ENCODE data around the gene ATXN1. TPM values are rescaled to one million over a fixed set of nuclear protein-coding genes. Genes with fewer than 3 reads are reported as not detected.

ATXN1 gene
- total RNA-seq, 1 experiment from 2014 or later = 5.6 TPM

- Histone ChIP-seq H4K20me1 (ENCODE audit: control insufficient read depth, insufficient read depth, insufficient read length) (peaks cover 2% of the 10 kb centered on the region), H3K9me3 (ENCODE audit: control insufficient read depth, low read depth, low read length) (no peaks in the 10 kb centered on the region), H3K14ac (ENCODE audit: insufficient read depth, low read length) (no peak overlapping the region), H2AK5ac (ENCODE audit: insufficient read length, low read length) (no peak overlapping the region), H3K18ac (ENCODE audit: insufficient read length, low read depth, low read length) (no peak overlapping the region), H2BK12ac (ENCODE audit: insufficient read length, low read depth, low read length) (no peak overlapping the region), H3K56ac (ENCODE audit: insufficient read length, low read depth, low read length) (no peak overlapping the region), H4K91ac (ENCODE audit: insufficient read length, low read depth, low read length) (no peak overlapping the region), H3K27ac (ENCODE audit: insufficient read length, low read depth, low read length) (no peak overlapping the region), H2BK15ac (ENCODE audit: low read depth, low read length) (no peak overlapping the region), H3K27me3 (ENCODE audit: insufficient read depth, low read length) (no peaks in the 10 kb centered on the region), H3T11ph (ENCODE audit: low read length) (no peak overlapping the region), H3K79me2 (ENCODE audit: insufficient read depth, low read length) (no peaks in the 10 kb centered on the region), H3K23ac (ENCODE audit: insufficient read length, low read depth, low read length) (no peak overlapping the region), H3K23me2 (ENCODE audit: insufficient read length, low read depth, low read length, poor library complexity, severe bottlenecking) (no peaks in the 10 kb centered on the region), H2BK5ac (ENCODE audit: insufficient read length, low read length) (no peak overlapping the region), H2BK120ac (ENCODE audit: low read depth, low read length, poor library complexity, severe bottlenecking) (no peak overlapping the region), H3K9ac (ENCODE audit: extremely low read depth, insufficient read length, low read length) (no peak overlapping the region), H4K5ac (ENCODE audit: insufficient read length, low read depth, low read length) (no peak overlapping the region), H2AFZ (ENCODE audit: low read length) (no peak overlapping the region), H2BK20ac (ENCODE audit: low read depth, low read length, poor library complexity, severe bottlenecking) (no peak overlapping the region), H3K4me1 (ENCODE audit: insufficient read depth, low read length) (no peaks in the 10 kb centered on the region), H3K4ac (ENCODE audit: low read depth, low read length) (no peak overlapping the region), H3K79me1 (ENCODE audit: insufficient read depth, low read depth, low read length, poor library complexity, severe bottlenecking) (no peaks in the 10 kb centered on the region), H4K8ac (replicated peaks; ENCODE audit: insufficient read length, low read depth, low read length) (no peak overlapping the region), H3K4me2 (ENCODE audit: insufficient read depth, insufficient read length, low read length) (no peak overlapping the region)
- no peak for TF ChIP-seq CTCF (conservative IDR thresholded peaks at IDR 0.05)
- H3K27ac Mint-ChIP-seq = no peak overlapping the region
- H3K4me1 Mint-ChIP-seq = peaks cover 2 to 4% of the 10 kb centered on the region in 2 experiments; a peak in 2 of 4 replicates
- no peak for DNase-seq
- no peaks in the 10 kb centered on the region for H3K27me3 Mint-ChIP-seq (ENCODE audit: low read depth)
- H3K36me3 Mint-ChIP-seq (ENCODE audit: insufficient read depth in 1 of 3, low read depth in 3 of 3) = no peaks in the 10 kb centered on the region
- H3K4me3 Mint-ChIP-seq = no peak overlapping the region
- no CpG with 5 or more reads among the region's 4 CpGs for WGBS (ENCODE audit: extremely low coverage, insufficient read length, low lambda C conversion rate)
- H3K9me3 Mint-ChIP-seq = no peaks in the 10 kb centered on the region
Measured at GRCh38 chr6:16688984-16689636, 72.2 kb downstream of the ATXN1 start.
